DMS53 treated with DMSO at 0.1 percent for 48 hours (cell line): ENCODE results near the gene MED13.
"Not testable (repeated sequence)": the region's sequence is repeated elsewhere in the genome, so short reads cannot be mapped to it uniquely, and the experiment has no call there.

Source experiments
- DNase-seq: peaks from one replicate; lab custom pipeline; 2025; ENCODE audit not compliant: unreplicated experiment; lab: John Stamatoyannopoulos, UW

The MED13 gene

GRCh38 chr17:62090868-62091267 lies 25.8 kb upstream of the MED13 start:
- no peak for DNase-seq

GRCh38 chr17:62090021-62090824 lies 25.1 kb upstream of the MED13 start:
- no peak for DNase-seq

GRCh38 chr17:62089334-62089733 lies 24.3 kb upstream of the MED13 start:
- no peak for DNase-seq

DNA sequence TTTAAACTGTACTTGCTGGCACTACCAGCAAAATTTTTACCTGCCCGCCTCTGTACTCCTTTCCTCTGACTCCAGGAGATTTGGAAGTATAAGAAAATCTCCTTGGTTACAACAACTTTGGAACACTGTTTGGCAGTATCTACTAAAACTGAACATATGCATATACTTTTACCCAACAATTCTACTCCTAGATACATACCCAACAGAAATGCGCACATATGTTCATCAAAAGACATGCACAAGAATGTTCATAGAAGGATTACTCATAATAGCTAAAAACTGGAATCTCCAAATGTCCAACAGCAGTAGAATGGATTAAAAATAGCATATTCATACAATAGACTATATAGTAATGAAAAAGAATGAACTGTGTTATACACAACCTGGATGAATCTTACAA lies 21.7 kb upstream of the MED13 start:
- no peak for DNase-seq

DNA sequence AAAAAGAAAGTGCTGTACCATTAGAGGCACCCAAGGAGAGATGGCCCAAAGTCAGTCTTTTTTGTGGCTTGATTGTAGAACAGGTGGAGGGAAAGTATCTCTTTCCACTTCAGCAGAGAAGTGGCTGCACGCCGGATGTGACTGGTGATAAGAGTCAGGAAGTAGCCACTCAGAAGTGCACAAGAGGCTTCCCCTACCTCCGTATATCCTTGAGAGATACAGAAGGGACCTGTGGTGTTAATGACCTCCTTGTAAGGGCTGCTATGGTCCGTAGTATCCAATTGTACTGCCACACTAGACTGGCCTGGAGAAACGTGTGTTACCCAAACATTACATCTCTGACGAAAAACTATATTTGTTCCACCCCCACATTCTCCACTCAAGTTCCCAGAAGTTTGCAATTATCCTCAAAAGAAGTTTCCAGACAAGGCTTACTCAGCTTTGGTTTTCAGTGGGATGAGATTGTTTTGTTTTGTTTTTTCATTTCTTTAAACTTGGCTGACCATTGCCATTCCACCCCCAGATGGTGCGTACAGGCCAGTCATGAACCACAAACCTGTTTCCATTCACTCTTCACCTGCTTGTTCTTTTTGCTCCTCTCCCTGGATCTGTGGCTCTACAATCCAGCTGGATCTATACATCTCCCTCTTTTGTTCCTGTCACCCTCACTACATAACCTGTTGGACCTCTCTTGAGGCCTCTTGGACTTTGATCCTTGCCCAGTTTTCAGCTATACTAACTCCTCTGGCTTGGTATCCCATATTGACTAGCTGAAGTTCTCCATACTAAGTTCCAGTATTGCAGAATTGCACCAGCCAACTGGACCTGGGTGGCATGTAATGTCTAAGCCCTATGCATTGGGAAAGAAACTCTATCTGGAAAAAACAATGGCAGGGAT lies 20.7 kb upstream of the MED13 start:
- DNase-seq, result peak; percentile 86

GRCh38 chr17:62084585-62084984 lies 19.5 kb upstream of the MED13 start:
- DNase-seq, result no peak

GRCh38 chr17:62083651-62084050 lies 18.6 kb upstream of the MED13 start:
- no peak for DNase-seq

DNA sequence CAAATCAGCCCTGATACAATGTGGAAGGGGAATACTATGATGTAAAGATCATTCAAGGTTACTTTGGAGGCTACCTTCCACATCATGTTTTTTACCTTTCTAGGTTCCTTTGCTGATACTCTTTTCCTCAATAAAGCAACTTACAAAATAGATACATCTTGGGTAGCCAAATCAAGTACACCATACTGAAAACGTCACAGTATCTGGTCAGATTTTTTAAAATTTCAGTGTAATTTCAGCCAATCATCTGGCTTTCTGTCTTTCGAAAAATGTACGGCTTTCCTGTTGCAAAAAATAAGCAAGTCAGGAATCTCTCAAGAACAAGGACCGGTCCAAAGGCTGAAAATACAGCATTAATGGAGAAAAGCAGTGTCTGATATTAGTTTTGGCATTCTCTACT lies 15.6 kb upstream of the MED13 start:
- DNase-seq, result no peak

DNA sequence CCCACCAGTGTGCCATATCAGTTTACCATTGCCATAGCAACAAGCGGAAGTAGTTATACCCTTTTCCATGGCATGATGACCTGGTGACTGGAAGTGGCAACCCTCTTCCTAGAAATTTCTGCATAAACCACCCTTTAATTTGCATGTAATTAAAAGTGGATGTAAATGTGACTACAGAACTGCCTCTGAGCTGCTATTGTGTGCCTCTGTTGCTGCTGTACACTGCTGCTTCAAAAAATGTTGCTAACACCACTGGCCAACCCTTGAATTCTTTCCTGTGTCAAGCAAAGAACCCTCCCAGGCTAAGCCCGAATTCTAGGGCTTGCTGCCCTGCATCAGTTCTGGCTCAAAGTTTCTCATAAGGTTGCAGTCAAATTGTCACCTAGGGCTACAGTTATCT lies 12.9 kb upstream of the MED13 start:
- DNase-seq, result no peak

DNA sequence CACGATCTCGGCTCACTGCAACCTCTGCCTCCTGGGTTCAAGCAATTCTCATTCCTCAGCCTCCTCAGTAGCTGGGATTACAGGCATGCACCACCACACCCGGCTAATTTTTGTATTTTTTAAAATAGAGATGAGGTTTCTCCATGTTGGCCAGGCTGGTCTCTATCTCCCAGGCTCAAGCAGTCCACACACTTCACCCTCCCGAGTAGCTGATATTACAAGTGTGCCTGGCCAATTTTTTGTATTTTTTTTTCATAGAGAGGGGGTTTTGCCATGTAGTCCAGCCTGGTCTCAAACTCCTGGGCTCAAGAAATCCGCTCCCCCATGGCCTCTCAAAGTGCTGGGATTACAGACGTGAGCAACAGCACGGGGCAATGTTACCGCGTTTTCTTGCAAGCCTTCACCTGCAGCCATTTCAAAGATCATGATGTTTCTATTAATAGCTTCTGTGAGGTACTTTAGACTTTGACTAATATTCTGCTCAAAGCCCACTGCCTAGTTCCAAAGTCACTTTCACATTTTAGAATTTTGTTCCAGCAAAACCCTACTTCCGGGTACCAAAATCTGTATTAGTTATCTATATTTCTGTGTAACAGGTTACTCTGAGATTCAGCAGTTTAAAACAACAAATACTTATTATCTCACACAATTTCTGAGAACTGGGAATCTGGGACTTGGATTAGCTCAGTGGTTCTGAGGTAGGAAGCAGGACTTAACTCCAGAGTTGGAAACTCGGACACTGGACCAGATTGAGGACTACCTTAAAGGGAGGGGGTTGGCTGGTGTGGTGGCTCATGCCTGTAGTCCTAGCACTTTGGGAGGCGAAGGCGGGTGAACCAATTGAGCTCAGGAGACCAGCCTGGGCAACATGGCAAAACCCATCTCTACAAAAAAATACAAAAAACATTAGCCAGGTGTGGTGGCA lies 12.0 kb upstream of the MED13 start:
- DNase-seq, result no peak

DNA sequence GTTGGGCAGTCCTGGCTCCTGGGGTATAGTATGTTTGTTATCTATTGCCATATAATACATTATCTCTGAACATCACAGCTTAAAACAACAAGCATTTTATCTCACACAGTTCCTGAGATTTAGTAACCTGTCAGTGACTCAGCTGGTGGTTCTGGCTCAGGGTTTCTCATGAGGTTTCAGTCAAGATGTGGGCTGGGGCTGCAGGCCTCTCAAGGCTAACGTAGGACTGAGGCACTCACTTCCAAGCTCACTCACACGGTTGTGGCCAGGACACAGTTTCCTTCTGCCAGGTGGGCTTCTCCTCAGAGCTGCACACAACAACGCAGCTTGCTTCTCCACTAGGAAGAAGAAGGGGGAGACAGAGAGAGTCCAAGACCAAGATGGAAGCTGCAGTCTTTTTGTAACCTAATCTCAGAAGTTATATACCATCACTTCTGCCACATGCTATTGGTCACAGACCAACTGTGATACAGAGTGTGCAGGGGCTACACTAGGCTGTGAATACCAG lies 10.3 kb upstream of the MED13 start:
- no peak for DNase-seq

- DNase-seq, result no peak
These were observed 8.9 kb upstream of the MED13 start for GRCh38 chr17:62073993-62074392.

DNA sequence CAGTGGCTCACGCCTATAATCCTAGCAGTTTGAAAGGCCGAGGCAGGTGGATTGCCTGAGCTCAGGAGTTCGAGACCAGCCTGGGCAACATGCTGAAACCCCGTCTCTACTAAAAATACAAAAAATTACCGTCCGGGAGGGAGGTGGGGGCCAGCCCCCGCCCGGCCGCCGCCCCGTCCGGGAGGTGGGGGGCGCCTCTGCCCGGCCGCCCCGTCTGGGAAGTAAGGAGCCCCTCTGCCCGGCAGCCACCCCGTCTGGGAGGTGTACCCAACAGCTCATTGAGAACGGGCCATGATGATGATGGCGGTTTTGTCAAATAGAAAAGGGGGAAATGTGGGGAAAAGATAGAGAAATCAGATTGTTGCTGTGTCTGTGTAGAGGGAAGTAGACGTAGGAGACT lies 7.8 kb upstream of the MED13 start:
- not testable (repeated sequence) for DNase-seq

DNA sequence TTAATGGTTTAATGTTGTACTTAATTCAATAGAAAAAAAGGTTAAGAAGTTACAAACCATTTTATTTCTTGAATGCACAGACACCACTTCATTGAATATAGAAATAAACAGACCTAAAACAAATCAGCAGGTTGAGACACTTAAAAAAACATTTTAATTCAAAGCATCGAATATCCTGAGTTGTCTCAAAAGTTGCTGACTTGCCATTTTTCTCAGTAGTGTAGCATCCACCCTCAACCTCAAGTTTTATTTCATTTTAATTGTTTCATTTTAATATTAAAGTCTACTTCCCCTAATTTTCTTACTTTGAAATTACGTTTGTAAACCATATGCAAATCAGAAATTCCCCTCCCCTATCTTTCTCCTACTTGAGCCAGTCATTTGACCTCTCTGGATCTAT lies 5.8 kb upstream of the MED13 start:
- DNase-seq, result no peak

- no peak for DNase-seq
These were observed 2.4 kb upstream of the MED13 start for GRCh38 chr17:62067165-62068145.

- DNase-seq, result peak; percentile 89
These were observed 762 bp upstream of the MED13 start for GRCh38 chr17:62065611-62066468.

DNA sequence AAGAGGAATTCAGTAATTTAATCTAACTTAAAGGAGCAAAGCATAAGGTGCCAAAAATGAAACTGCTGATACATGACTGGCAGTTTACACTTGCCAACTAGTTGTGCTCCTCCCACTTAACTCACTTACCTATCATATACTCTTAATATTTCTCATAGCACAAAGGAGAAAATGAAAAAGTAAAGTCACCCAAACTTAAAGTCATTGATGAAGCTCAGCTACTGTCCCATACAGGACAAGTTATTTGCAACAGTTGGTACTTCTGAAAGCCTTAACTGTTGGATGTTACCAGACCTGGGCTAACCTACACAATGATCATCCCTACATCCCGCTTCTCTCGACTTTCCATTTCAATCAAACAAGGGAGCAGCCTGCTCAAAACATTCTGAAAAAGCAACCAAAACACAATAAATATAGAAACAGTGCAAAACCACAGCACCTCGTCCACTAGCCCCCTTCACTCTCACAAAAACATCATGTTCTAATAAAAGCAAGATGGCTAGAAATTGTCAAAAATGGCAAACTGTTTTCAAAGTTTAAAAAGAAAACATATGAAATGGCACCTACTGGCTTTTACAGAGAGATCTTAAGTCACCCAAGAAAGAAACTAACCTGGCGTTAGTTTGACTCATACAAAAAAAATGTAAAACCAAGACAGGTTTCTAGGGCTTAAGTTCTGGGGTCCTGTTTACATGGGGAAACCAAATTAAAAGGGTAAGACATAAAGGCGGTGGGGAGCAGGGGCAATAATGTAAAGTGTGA lies 868 bp downstream of the MED13 start:
- no peak for DNase-seq

DNA sequence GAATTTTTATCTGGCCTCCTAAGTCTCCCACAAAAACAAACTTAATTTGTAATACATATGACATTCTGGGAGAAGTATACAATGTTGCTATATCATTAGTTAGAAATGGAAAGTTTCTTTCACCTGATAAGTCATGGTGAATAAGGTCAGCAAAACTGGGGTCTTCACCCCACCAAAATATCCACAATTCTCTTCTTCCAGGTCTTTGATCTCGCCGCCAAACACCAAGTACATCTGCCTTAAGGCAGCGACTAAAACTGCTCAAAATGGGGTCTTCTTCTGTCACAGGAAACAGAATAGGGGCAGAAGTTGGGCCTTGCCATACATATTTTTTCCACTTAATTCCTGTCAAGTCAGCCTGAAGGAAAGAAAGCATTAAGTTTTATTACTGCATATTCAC lies 2.1 kb downstream of the MED13 start:
- DNase-seq, result no peak
